T-helper 2 cell (primary cell): Measurements from ENCODE around the gene ACSL6.
A peak's percentile ranks its signal among the peaks of the same experiment; 100 is the strongest.

ENCODE experiments used
- DNase-seq, 5 experiments: peaks; one replicate each; pipeline versions ENCODE4 v3.0.0 to v3.0.0-alpha.2; 2012 to 2022
- total RNA-seq, 2 donors: gene quantifications; one replicate each; lab custom pipeline; 2026; lab: John Stamatoyannopoulos, UW

The ACSL6 gene, protein sequence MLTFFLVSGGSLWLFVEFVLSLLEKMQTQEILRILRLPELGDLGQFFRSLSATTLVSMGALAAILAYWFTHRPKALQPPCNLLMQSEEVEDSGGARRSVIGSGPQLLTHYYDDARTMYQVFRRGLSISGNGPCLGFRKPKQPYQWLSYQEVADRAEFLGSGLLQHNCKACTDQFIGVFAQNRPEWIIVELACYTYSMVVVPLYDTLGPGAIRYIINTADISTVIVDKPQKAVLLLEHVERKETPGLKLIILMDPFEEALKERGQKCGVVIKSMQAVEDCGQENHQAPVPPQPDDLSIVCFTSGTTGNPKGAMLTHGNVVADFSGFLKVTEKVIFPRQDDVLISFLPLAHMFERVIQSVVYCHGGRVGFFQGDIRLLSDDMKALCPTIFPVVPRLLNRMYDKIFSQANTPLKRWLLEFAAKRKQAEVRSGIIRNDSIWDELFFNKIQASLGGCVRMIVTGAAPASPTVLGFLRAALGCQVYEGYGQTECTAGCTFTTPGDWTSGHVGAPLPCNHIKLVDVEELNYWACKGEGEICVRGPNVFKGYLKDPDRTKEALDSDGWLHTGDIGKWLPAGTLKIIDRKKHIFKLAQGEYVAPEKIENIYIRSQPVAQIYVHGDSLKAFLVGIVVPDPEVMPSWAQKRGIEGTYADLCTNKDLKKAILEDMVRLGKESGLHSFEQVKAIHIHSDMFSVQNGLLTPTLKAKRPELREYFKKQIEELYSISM
- 16.8 to 25.3 reads per million in 2 donors for total RNA-seq

DNA sequence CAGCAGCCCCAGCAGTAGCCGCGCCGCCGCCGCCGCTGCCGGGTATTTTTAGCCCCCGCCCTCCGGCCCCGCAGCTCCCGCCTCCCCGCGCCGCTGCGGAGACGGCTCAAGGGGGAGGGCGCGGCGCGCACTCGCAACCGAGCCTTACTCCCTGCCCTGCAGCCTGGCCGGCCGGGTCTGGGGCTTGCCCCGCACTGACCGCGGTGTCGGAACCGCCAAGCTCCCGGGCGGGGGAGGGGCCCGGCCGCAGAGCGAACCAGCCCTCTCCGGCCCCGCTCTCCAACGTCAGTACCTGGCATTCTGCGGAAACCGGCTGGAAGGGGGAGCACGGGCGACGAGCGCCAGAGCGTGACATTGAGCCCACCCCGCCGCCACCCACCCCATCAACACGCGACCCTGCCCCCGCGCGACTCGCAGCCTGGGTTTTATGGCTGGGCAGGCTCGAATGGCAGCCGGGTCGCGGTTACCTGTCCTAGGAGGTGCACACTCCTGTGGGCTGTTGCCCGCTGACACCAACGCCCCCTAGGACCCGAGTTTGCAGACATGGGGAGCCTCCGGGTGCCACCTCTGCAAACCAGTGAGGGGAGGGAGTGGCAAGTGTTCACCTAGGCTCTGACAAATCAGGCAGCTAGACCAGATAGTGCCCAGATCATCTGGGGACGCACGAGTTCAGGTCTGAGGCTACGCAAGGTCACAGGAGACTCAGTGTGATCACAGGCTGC lies at the start of gene ACSL6:
ACSL6 (minus strand) TSS at position 37 of the 722 bp plus-strand sequence. CDS start 105 bp downstream, outside the sequence.
- DNase-seq: peak in 4 of 5 experiments; percentile 29 to 66 (median 48)

DNA sequence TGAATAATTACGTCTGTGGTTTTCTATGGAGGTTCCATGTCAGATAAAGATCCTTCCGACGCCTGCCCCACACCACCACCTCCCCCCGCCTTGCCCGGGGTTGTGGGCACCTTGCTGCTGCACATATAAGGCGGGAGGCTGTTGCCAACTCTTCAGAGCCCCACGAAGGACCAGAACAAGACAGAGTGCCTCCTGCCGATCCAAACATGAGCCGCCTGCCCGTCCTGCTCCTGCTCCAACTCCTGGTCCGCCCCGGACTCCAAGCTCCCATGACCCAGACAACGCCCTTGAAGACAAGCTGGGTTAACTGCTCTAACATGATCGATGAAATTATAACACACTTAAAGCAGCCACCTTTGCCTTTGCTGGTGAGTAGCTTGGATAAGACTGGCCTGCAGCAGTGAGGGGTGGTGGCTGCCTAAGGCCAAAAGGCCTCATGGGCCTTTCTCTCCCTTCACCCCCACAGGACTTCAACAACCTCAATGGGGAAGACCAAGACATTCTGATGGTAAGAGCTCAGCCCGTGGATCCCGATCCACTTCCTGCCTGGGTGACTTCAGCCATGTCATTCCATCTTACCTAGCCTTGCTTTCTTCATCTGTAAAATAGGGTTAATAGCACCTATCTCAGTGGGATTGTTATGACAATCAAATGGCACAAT lies 49.2 kb upstream of the ACSL6 start, which contains the start of gene IL3:
IL3 (plus strand) TSS at position 155 of the 661 bp plus-strand sequence; CDS start at position 207, 52 bp downstream.
- peak in 1 of 5 experiments; percentile 4 for DNase-seq

DNA sequence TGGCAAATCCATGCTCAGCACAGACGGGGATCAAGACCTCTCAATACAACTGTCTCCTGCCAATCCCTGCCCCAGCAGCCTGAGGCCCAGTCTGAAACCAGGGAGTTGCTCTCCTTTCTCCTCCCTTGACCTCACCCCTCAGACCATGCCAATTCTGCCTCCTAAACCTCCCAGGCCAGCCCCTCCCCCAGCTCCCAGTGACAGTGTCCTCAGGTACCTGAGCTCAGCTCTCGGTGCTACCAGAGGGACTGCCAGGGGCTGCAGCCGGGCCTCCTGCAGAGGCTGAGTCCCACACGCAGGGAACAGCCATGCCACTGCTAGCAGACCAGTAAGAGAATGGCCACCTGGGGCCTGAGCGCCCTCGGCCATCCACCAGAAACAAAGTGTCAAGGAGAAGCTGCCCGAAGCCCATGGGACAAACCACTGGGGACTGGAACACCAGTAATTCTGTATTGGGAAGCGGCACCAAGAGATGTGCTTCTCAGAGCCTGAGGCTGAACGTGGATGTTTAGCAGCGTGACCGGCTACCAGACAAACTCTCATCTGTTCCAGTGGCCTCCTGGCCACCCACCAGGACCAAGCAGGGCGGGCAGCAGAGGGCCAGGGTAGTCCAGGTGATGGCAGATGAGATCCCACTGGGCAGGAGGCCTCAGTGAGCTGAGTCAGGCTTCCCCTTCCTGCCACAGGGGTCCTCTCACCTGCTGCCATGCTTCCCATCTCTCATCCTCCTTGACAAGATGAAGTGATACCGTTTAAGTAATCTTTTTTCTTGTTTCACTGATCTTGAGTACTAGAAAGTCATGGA lies 48.4 kb upstream of the ACSL6 start:
- peak in 1 of 5 experiments; percentile 5 for DNase-seq

DNA sequence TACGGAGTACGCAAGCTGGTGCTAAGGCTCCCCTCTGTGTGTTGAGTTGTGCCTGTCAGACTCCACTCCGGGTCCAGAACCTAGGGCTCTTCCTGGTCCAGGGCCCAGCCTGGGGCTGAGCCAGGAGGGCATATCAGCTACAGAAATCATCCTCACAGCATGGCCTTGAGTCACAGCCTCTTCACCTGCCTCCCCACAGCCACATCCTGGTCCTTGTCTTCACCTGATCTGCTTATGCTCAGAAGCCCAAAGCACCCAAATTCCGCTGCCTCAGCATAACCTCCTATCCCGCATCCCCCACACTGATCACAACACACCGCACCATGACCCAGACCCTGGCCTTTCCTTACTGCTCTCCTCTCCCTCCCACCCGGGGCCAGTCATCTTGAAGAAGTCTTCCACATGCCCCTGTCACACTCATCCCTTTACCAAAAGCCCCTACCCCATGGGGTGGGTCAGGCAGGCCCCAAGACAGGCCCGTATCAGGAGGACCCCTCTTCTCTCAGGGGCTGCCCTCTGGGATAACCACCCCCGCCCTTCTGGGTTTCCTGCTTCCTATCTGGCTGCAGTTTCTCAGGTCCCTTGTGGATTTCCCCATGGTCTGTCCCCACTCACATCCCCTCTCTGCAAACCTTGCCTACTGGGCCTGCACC lies 47.7 kb upstream of the ACSL6 start:
- DNase-seq: peak in 4 of 5 experiments; percentile 6 to 89 (median 46)

DNA sequence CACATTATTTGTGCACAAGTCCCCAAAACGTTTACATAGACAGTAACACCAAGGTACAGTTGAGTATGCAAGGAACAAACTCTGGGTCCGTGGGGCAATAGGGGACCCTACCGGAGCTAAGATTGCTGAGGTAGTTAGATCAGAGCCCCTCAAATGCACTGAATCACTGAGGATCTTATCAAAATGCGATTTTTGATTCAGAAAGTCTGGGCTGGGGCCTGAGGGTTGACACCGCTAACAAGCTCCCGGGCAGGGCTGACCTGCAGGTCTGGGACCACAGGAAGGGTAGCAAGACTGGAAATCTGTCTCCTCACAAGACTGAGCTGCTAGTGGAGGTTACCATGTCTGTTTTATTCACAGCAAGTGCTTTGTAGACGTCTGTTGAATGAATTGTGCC lies 47.2 kb upstream of the ACSL6 start:
- DNase-seq: no peak

DNA sequence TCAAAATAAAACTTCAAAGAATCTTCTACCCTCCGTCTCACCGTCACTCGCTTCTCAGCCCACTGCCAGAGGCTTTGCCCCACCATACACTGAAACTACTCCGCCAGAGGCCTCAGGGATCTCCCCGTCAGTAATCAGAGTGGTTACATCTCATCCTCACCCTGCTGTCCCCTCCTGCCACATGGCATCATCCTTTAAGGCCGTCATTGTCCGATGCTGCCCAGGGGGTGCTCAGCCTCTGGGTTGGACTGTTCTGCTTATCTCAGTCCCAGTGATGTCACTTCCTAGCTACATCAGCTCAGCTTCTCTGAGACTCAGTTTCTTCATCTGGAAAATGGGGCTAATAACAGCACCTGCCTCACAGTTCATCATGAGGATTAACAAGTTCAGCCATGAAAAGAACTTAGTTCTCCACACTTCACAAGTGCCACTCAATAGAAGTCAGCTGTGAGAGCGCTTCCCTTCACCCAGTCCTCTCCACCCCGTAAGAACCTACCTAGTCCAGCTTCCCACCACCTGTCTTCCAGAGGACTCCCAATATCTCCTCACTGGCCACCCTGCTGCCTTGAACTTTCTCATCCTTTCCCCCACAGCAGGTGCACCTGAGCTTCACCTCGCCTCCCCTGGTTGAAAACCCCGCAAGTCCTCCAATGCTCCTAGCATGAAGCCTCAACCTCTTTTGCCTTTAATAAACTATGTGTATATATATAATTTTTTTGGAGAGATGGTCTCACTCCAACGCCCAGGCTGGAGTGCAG lies 46.2 kb upstream of the ACSL6 start:
- no peak for DNase-seq

DNA sequence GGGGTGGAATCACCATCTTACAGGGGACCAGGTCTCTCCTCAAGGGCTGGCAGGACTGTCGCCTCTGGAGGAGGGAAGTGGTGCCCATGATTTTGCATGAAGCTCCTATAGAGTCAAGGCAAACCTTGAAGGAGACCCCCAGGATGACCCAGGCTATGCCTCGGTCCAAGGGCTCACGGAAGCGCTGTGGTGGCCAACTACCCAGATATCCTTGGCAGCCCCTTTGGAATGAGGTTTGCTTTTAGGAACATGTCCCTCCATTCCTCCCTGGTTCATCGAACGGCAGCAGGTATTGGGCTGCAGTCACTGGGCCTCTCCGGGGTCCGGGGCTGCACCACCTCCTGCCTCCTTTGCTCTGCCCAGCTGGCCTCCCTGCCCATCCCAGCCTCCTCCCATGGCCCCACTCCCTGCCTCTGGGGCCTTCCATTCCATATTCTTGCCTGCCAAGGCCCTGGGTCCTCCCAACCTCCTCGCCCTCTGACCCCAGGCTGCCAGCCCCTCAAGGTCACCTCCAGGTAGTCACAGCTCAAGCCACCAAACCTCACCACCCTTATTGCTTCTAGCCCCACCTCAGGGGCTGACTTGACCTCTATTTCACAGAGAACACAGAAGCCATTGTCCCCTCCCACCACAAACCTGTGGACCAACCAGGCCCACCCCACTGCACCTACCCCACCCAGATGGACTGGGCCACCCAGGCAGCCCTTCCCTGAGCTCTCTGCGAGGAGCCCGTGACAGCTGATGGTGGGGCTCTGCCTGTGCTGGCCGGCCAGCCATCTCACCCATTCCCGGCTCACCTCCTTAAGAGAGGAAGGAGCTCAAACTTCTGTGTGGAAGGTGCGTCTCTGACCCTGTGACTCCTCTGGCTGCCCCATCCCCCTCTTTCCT lies 45.4 kb upstream of the ACSL6 start:
- DNase-seq: peak in 1 of 5 experiments; percentile 4

DNA sequence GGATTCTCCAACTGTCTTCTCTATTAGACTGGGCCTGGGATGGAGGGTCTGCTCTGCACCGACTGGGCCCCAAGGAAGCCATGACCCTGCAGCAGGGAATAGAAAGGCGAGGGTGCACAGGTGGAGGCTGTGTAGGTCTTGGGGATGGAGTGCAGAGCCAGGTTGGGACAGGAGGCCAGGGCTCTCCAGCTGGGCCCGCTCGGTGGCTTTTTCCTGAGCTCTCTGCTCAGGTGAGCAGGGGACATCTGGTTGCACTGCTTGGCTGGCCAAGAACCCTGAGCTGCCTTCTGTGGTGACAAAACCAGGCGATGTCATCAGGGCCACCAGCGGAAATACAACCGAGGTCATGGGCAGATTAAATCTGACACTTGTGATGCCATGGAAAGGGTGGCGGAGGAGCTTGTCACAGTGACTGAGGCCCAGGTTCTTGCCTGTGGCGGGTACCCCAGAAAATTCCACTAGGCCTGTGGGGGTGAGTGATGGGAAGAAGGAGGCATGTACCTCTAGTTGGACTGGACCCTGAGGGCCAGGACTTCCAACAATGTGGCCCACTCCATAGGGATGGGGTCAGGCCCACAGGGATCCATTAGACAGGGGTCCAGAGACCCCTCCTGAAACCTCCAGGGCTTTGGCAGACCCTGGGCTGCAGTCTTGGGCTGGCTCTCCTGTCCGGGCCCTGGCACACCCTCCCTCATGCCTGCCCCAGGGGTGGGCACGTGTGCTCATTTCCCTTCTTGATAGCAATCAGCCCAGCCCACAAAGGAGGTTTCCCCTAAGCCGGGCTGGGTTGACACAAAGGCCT lies 44.6 kb upstream of the ACSL6 start:
- peak in 4 of 5 experiments; percentile 10 to 94 (median 68) for DNase-seq

DNA sequence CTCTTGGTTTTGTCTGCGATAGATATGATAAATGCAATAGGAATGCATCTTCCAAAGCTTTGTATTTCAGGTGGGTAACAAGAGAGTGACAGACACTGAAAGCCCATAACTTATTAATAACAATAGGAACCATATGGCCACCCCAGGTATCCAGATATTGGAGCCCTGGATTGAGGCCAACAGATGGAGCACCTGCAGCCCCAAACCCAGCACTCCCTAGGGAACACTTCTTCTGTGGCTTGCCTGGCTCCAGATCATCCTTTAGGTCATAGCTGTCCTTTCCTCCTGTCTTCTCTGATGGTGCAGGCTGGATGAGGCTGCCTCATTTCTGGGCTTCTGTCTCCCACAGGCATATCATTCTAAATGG lies 44.0 kb upstream of the ACSL6 start:
- DNase-seq: no peak

DNA sequence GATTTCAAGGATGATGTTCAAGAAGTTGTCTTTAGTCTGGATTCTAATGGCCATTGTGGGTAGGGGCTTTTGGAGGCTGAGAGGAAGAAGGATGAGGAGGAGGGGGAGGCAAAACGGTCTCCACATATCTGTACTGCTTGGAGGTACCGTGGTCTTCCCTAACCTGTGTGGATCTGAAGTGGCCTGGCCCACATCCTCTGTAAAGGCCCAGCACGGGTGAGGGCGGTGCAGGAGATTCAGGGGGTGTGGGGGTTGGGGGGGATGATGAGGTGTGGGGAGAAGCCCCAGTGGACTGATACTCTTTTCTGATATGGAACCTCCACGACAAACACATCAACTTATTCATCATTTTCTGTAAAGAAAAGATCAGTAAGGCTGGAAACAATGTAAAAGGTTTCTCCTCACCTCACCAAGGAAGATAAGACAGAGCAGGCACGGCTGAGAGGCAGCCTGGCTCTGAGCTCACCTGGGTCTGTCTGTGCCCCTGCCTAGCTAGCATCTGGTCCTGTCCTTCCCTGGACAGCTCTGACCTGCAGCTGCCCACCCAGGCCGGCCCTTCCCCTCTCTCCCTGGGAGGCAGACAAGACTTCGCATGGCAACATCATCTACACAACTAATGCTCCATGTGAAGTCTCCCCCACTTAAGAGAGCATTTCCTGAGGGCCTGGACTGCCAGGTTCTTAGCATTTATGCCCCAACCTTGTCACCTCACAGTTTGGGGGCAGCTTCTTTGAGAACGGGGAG lies 43.4 kb upstream of the ACSL6 start:
- peak in 1 of 5 experiments; percentile 1 for DNase-seq

DNA sequence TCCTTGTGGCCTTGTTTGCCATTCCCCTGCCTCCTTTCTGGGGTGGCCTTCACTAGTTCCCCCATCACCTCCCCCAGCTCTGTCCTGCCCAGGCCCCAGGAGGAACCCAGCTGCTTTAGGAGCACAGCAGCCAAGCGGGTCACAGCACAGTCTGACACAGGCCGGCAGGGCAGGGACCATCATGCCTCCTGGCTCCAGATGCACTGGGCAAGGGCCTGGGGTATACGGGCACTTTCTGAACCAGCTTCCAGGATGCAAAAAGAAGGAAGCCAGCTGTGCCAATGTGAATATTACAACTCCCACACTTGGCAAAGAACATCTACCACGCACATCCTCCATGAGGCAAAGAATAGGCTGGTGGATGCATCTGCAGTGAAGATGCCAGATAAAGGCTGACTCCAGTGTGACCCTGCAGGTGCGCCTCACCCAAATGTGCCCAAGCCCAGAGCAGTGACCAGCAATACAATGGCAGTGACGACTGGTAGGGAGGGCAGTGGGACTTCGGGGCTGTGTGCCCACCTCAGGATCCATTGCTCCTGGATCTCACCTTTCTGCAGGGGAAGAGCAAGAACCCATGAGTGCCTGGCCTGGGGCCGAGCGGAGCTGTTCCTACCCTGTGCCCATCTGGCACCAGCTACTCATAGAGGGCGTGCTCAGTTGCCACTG lies 42.7 kb upstream of the ACSL6 start:
- DNase-seq: peak in 1 of 5 experiments; percentile 1

DNA sequence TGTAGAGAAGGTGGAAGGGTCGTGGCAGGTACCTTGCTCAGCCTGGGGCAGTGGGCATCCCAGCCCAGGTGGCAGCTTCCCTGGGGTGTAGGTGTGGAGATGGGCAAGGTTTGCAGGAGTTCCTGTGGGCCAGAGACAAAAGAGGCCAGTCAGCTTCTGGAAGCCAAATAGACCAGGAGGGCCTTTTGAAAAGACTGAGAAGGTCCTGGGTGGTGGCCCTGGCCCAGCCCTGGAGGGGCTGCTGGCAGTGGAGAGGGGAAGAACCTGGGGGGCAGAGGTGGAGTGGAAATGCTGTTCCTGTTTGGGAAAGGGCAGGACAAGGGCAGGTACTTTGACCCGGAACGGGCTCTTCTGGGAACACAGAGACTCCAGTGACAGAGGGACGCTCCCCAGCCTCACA lies 42.0 kb upstream of the ACSL6 start:
- no peak for DNase-seq

DNA sequence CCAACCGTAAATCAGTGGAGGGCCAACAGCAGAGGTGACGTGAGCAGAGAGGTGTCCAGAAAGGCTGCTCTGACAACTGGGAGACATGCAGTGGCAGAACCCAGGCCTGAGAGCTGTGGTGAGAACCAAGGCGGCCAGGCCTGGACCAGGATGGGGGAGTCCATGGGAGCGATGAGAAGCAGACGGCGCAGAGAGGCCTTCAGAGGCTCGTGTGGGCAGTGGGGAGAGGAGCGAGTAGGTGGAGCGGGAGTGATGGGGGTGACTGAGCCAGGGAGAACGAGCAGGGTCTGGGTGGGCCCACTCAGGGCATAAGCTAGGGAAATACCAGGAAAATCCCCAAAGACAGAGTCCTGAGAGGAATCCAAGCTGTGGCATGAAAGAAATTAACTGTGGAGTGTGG lies 41.1 kb upstream of the ACSL6 start:
- no peak for DNase-seq

DNA sequence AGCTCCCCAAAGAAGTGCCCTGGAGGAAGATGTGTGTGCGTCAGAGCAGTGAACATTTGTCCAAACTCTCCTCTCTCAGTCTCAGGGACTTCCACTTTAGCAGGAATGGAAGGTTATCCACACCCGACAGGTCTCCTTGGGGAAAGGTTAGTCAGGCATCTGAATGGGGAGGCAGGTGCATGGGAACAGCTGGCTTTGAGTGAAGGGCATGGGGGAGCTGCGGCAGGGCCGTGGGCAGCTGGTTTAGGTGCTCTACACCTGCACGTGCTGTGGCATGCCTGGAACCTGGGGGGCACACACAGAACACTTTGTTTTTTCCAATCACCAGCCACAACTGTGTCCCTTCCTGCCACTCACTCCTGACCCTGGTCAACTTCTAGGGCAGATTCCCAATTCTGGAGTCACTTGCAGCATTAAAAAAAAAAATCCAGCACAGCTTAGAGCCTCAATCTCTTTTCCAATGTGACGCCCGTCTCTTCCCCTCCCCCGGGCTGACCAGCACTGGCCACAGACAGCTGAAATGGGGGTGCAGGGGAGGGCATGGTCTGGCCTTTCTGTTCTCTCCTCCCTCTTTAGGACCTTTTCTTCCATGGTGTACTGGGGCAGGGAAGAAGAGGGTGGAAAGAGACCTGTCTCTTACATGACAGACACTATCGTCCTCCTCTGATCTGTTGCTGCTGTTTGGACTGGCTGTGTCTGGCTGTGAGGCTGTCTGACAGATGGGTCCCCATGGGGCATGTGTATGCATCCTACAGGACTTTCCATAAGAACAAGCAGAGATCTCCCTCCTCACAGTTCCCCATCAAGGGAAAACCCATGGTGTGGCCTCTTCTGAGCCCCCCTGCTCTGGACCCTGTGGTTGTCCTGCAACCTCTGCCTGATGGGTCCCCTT lies 39.4 kb upstream of the ACSL6 start:
- DNase-seq: no peak

DNA sequence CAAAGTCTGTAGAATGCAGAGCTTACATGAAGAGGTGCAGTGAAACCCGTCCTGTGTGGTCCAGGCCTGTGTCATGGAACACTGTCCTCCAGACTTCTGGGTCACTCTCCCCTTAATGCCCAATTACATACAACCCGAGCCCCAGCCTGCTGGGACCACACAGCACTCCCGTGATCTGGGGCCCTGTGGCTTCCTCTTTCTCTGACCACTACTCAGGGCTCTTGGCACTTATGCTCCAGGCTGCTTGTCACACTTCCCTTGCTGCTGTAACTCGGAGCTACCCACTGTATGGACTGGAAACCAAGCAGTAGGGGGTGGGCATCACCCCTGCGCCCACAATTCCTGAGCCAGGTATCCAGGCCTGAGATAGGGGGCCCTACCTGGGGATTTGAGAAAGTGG lies 38.7 kb upstream of the ACSL6 start:
- no peak for DNase-seq

DNA sequence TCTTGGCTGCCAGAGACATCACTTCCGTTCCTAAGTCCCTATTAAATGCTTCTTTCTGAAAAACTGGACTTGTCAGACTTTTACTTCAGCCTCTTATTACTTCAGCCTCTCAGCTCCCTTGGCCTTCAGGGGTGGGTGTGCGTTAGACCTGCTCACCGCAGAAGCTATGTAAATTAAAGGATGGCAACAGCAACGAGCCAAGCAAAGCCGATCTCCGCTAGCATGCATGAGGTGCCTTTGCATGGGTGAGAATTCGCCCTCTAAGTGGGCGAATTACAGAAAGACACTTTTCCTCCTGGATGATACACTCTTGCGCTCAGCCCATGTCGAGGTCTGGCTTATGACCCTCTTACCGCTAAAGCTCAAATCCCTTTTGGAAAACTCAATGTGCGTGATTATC lies 38.1 kb upstream of the ACSL6 start:
- DNase-seq: no peak
